Cardiac muscle cell (in vitro differentiated cells and primary cell): ENCODE data around the gene PMP22. TPM values are rescaled to one million over a fixed set of nuclear protein-coding genes. Genes with fewer than 3 reads are reported as not detected.

Experiments
- DNase-seq, 2 donors: peaks; one replicate each; pipeline versions ENCODE4 v3.0.0 to v3.0.0-alpha.2; 2010 to 2017; ENCODE audit warnings: low read depth in 1 of 2, low spot score in 1 of 2
- H3K27ac ChIP-seq: fragments of 200-600 bp; sonication (generic); 2 replicates; pipeline ENCODE4 v1.5.1; 2016
- H3K27me3 ChIP-seq: fragments of 200-600 bp; sonication (generic); 2 replicates; pipeline ENCODE4 v1.6.0; 2016; ENCODE audit warnings: control low read depth
- H3K36me3 ChIP-seq: fragments of 200-600 bp; sonication (generic); 2 replicates; pipeline ENCODE4 v1.5.1; 2016; ENCODE audit warnings: control low read depth
- H3K4me1 ChIP-seq: fragments of 200-600 bp; sonication (generic); 2 replicates; pipeline ENCODE4 v1.8.1; 2017; ENCODE audit warnings: low read depth, mild to moderate bottlenecking, mixed run types
- H3K4me3 ChIP-seq: fragments of 200-600 bp; sonication (generic); 2 replicates; pipeline ENCODE4 v1.5.1; 2016; ENCODE audit warnings: mild to moderate bottlenecking
- H3K9me3 ChIP-seq: fragments of 200-600 bp; sonication (generic); 2 replicates; pipeline ENCODE4 v1.5.1; 2017; ENCODE audit warnings: low read depth, mild to moderate bottlenecking, control low read depth
- polyA plus RNA-seq: library from polyadenylated mRNA; unstranded; fragments of >200 nt; fragmentation: Nextera tagmentation; extraction: Ambion mirVana; gene quantifications from 2 replicates; pipeline ENCODE4 v1.2.1, GENCODE V29; 2016
- total RNA-seq: library from RNA; depleted of rRNA; stranded (reverse); fragments of >200 nt; gene quantifications from 2 replicates; pipeline ENCODE4 v1.2.3, GENCODE V29; 2016
- TF ChIP-seq, protein P1 (sequence below): IDR thresholded peaks from 2 replicates; pipeline ENCODE4 v1.5.1; 2012; ENCODE audit warnings: low read depth, mild to moderate bottlenecking, low read length

Gene PMP22
- total and polyA plus RNA-seq, 2 experiments from 2014 or later, result 13.9 to 43.0 TPM

DNA sequence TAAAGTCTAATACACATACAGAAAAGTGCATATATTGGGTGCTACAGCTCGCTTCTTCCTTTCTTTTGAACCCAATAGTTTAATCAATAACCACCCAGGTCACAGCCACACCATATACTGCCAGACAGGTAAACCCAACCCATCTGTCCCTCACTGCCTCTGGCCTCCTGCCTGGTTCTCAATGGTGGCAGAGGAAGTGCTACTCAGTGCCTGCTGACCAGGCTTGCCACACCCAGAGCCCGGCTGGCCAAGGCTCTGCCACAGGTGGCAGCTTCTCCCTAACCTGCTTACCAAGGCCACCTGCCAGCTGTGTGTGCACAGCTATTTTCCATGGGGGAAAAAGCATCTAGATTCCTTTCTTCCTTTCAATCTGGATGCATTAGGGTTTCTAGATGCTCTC is 584 bp downstream of the PMP22 start:
- Histone ChIP-seq H3K9me3 (no peaks in the 10 kb centered on the region), H3K4me1 (peaks cover 3% of the 10 kb centered on the region), H3K27me3 (peaks cover 82% of the 10 kb centered on the region), H3K4me3 (no peak overlapping the region), H3K27ac (no peak overlapping the region), H3K36me3 (no peaks in the 10 kb centered on the region)
- no peak for DNase-seq
- TF ChIP-seq, protein P1, sequence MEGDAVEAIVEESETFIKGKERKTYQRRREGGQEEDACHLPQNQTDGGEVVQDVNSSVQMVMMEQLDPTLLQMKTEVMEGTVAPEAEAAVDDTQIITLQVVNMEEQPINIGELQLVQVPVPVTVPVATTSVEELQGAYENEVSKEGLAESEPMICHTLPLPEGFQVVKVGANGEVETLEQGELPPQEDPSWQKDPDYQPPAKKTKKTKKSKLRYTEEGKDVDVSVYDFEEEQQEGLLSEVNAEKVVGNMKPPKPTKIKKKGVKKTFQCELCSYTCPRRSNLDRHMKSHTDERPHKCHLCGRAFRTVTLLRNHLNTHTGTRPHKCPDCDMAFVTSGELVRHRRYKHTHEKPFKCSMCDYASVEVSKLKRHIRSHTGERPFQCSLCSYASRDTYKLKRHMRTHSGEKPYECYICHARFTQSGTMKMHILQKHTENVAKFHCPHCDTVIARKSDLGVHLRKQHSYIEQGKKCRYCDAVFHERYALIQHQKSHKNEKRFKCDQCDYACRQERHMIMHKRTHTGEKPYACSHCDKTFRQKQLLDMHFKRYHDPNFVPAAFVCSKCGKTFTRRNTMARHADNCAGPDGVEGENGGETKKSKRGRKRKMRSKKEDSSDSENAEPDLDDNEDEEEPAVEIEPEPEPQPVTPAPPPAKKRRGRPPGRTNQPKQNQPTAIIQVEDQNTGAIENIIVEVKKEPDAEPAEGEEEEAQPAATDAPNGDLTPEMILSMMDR, result no peak

- Histone ChIP-seq H3K4me1 (peaks cover 3% of the 10 kb centered on the region), H3K27ac (no peak overlapping the region), H3K9me3 (no peaks in the 10 kb centered on the region), H3K4me3 (no peak overlapping the region), H3K27me3 (peaks cover 73% of the 10 kb centered on the region), H3K36me3 (no peaks in the 10 kb centered on the region)
- no peak for DNase-seq
- TF ChIP-seq, protein P1, result no peak
Measured at GRCh38 chr17:15263680-15264079, 1.4 kb downstream of the PMP22 start.

GRCh38 chr17:15263206-15263579 is 1.9 kb downstream of the PMP22 start:
- TF ChIP-seq, protein P1, result no peak
- DNase-seq, result peak; percentile 51 to 92

DNA sequence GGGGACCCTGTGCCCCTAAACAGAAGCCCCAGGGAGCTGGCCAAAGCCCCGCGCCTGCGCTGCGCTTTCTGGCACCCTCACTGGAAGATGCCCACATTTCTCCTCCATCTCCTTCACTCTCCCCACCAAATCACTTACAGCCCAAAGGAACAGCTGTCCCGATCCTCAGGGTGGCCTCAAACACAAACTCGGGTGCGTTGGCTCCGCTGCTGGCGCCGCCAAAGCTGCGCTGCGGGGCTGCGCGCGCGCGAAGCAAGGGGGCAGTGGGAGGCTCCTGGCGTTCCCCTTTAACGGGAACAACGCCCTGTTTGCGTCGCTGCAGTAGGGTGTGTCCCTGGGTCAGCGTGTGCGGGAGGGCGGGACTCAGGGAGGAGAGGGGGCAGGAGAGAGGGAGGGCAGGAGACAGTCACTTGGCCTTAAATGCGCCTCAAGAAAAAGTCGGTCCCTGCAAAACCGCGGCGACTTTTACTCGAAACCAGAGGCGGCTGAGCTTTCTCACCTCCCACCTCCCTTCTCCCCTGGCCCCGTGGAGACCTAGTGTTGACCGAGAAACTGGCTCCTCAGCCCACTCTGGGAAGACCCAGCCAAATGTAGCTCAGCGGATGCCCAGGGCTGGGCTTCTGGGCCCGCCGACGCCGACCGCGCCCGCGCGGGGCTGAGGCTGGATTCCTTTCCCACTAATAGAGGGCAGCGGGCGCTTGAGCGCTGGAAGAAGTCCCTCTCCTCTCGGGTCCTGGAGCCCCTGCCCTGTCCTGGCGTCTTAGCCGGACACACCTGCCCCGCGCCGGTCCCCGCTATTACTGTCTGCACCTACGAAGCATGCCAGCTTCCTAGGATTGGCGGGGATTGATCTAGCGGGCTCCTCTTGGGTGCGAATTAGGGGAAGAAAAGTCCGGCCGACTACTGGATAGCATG is 2.6 kb downstream of the PMP22 start:
- H3K4me1 ChIP-seq, result peaks cover 3% of the 10 kb centered on the region
- H3K4me3 ChIP-seq, result peak overlapping the region; percentile 67
- peaks cover 62% of the 10 kb centered on the region for H3K27me3 ChIP-seq
- TF ChIP-seq, protein P1, result peak; percentile 29
- H3K27ac ChIP-seq, result no peak overlapping the region
- no peaks in the 10 kb centered on the region for H3K36me3 ChIP-seq
- H3K9me3 ChIP-seq, result no peaks in the 10 kb centered on the region
- DNase-seq, result peak; percentile 57 to 89

More at GRCh38 chr17:15263206-15263579, 1.9 kb downstream of the PMP22 start:
- Histone ChIP-seq H3K4me3 (peak overlapping the region; percentile 67), H3K4me1 (peaks cover 3% of the 10 kb centered on the region), H3K27me3 (peaks cover 68% of the 10 kb centered on the region), H3K9me3 (no peaks in the 10 kb centered on the region), H3K27ac (no peak overlapping the region), H3K36me3 (no peaks in the 10 kb centered on the region)

DNA sequence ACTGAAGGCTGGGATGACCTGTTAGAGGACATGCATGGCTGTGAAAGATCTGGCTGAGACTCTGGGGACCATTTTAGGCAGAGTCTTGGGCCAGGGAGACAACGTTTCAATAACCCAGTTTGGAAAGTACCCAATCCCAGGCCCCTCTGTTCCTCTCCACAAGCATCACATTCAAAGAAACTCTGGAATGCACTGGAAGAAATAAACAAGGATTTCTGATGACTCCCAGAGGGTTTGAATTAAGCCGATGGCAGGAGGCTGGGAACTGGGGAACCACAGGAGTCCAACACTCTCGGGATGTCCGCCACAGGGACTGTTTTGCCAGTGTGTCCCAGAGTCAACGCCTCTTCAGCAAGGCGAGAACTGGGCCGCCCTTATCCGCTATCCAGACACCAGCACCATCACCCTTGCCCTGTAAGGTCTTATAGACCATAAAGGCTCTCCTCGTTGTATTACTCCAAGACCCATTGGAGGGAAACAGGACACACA is 3.3 kb downstream of the PMP22 start:
- no peak overlapping the region for H3K27ac ChIP-seq
- no peaks in the 10 kb centered on the region for H3K9me3 ChIP-seq
- TF ChIP-seq, protein P1, result no peak
- H3K4me3 ChIP-seq, result peak overlapping the region; percentile 67
- no peaks in the 10 kb centered on the region for H3K36me3 ChIP-seq
- H3K4me1 ChIP-seq, result peaks cover 7% of the 10 kb centered on the region
- DNase-seq, result peak in 1 of 2 donors; percentile 27
- H3K27me3 ChIP-seq, result peaks cover 56% of the 10 kb centered on the region
